Neural progenitor cell (in vitro differentiated cells): Measurements from ENCODE around the gene RUFY4. TPM values are rescaled to one million over a fixed set of nuclear protein-coding genes. Genes with fewer than 3 reads are reported as not detected.

Source experiments
- DNase-seq: peaks from one replicate; pipeline ENCODE4 v3.0.0-alpha.2; 2016; ENCODE audit warnings: low spot score
- H2AFZ ChIP-seq: fragments of 200-600 bp; sonication (generic); replicated peaks from 2 replicates; pipeline ENCODE4 v1.6.1; 2016; ENCODE audit warnings: antibody characterized with exemption
- H3F3A ChIP-seq: fragments of 200-600 bp; sonication (generic); 2 replicates; pipeline ENCODE4 v1.6.1; 2016; ENCODE audit warnings: antibody characterized with exemption, low read depth
- H3K27ac ChIP-seq: fragments of 200-600 bp; sonication (generic); 2 replicates; pipeline ENCODE4 v1.5.1; 2016; ENCODE audit warnings: mild to moderate bottlenecking
- H3K27me3 ChIP-seq: fragments of 200-600 bp; sonication (generic); 2 replicates; pipeline ENCODE4 v1.6.1; 2016; ENCODE audit warnings: mild to moderate bottlenecking, moderate library complexity
- H3K36me3 ChIP-seq: fragments of 200-600 bp; sonication (generic); 2 replicates; pipeline ENCODE4 v1.5.1; 2016
- H3K4me1 ChIP-seq: fragments of 200-600 bp; sonication (generic); 2 replicates; pipeline ENCODE4 v1.6.1; 2016; ENCODE audit warnings: mixed run types
- H3K4me2 ChIP-seq: fragments of 200-600 bp; sonication (generic); 2 replicates; pipeline ENCODE4 v1.6.1; 2016
- H3K4me3 ChIP-seq: fragments of 200-600 bp; sonication (generic); 2 replicates; pipeline ENCODE4 v1.5.1; 2016
- H3K79me2 ChIP-seq: fragments of 200-600 bp; sonication (generic); 2 replicates; pipeline ENCODE4 v1.6.1; 2016; ENCODE audit warnings: low read depth
- H3K9ac ChIP-seq: fragments of 200-600 bp; sonication (generic); 2 replicates; pipeline ENCODE4 v1.6.1; 2016
- H3K9me3 ChIP-seq: fragments of 200-600 bp; sonication (generic); 2 replicates; pipeline ENCODE4 v1.5.1; 2016; ENCODE audit warnings: low read depth
- H4K20me1 ChIP-seq: fragments of 200-600 bp; sonication (generic); 2 replicates; pipeline ENCODE4 v1.6.1; 2016; ENCODE audit warnings: low read depth
- H3K27ac Mint-ChIP-seq: 3 replicates; pipeline ENCODE4 v1.8.0; 2021; ENCODE audit warnings: mixed read lengths
- H3K27me3 Mint-ChIP-seq: 2 replicates; pipeline ENCODE4 v1.8.0; 2022; ENCODE audit warnings: low read depth, mild to moderate bottlenecking, inconsistent platforms, moderate library complexity, mixed read lengths; ENCODE audit not compliant: insufficient read depth
- H3K36me3 Mint-ChIP-seq: 3 replicates; pipeline ENCODE4 v1.8.0; 2021; ENCODE audit warnings: mixed read lengths
- H3K4me1 Mint-ChIP-seq: 3 replicates; pipeline ENCODE4 v1.8.0; 2021; ENCODE audit warnings: mixed read lengths
- H3K4me3 Mint-ChIP-seq: 3 replicates; pipeline ENCODE4 v1.8.0; 2021; ENCODE audit warnings: mild to moderate bottlenecking, moderate library complexity, mixed read lengths
- H3K9me3 Mint-ChIP-seq: 3 replicates; pipeline ENCODE4 v1.8.0; 2020; ENCODE audit warnings: mixed read lengths
- CTCF ChIP-seq: fragments of 200-600 bp; sonication (generic); IDR thresholded peaks from 2 replicates; pipeline ENCODE4 v1.5.1; 2017; ENCODE audit warnings: antibody characterized with exemption, mild to moderate bottlenecking
- EZH2 ChIP-seq: fragments of 200-600 bp; sonication (generic); IDR thresholded peaks from 2 replicates; pipeline ENCODE4 v1.6.1; 2017; ENCODE audit warnings: antibody characterized with exemption, mild to moderate bottlenecking, moderate library complexity
- EZH2phosphoT487 ChIP-seq: fragments of 200-600 bp; sonication (generic); IDR thresholded peaks from 2 replicates; pipeline ENCODE4 v1.6.1; 2017; ENCODE audit warnings: antibody characterized with exemption
- total RNA-seq: library from RNA; depleted of rRNA; stranded (reverse); fragments of >200 nt; gene quantifications from 2 replicates; pipeline ENCODE4 v1.2.3, GENCODE V29; 2015; ENCODE audit warnings: low replicate concordance

Gene RUFY4
- total RNA-seq, 1 donor from 2014 or later, result not detected

- Mint-ChIP-seq H3K27ac (no peak overlapping the region), H3K4me1 (no peaks in the 10 kb centered on the region), H3K9me3 (peaks cover 2% of the 10 kb centered on the region), H3K27me3 (peaks cover 3% of the 10 kb centered on the region), H3K36me3 (no peaks in the 10 kb centered on the region), H3K4me3 (no peak overlapping the region)
- DNase-seq, result no peak
- H3K27me3 ChIP-seq, result no peaks in the 10 kb centered on the region
- H3K9ac ChIP-seq, result no peak overlapping the region
- H3K4me2 ChIP-seq, result no peak overlapping the region
- H3K4me3 ChIP-seq, result no peak overlapping the region
- no peak overlapping the region for H3K27ac ChIP-seq
- no peaks in the 10 kb centered on the region for H3F3A ChIP-seq
- H2AFZ ChIP-seq, result peak overlapping the region; percentile 65
- no peaks in the 10 kb centered on the region for H3K79me2 ChIP-seq
- no peaks in the 10 kb centered on the region for H3K36me3 ChIP-seq
- no peaks in the 10 kb centered on the region for H3K4me1 ChIP-seq
- H3K9me3 ChIP-seq, result no peaks in the 10 kb centered on the region
- no peak for TF ChIP-seq EZH2
- TF ChIP-seq EZH2phosphoT487, result no peak
- TF ChIP-seq CTCF, result no peak
- no peaks in the 10 kb centered on the region for H4K20me1 ChIP-seq
Measured at GRCh38 chr2:218138047-218138446, 69.0 kb downstream of the RUFY4 start.

Other genes starting within 250 kb of the RUFY4 start
- gene TNS1, start 66.3 kb upstream of the RUFY4 start, total RNA-seq, result 0.24 and 2.3 TPM in 2 replicates
- not detected in 2 replicates for gene CXCR2, start 56.8 kb downstream of the RUFY4 start, total RNA-seq
- not detected in 2 replicates for gene CXCR1, start 97.7 kb downstream of the RUFY4 start, total RNA-seq
- gene ARPC2, start 147.9 kb downstream of the RUFY4 start, total RNA-seq, result 151 and 155 TPM in 2 replicates
- gene GPBAR1, start 191.8 kb downstream of the RUFY4 start, total RNA-seq, result 0.09 TPM in 1 of 2 replicates, not detected in the other
- 90.4 and 151 TPM in 2 replicates for gene AAMP, start 200.9 kb downstream of the RUFY4 start, total RNA-seq
- 13.5 and 31.1 TPM in 2 replicates for gene PNKD, start 201.3 kb downstream of the RUFY4 start, total RNA-seq
- 11.1 and 14.1 TPM in 2 replicates for gene TMBIM1, start 223.2 kb downstream of the RUFY4 start, total RNA-seq